ENCODE results near the gene ARHGAP26.

DNA sequence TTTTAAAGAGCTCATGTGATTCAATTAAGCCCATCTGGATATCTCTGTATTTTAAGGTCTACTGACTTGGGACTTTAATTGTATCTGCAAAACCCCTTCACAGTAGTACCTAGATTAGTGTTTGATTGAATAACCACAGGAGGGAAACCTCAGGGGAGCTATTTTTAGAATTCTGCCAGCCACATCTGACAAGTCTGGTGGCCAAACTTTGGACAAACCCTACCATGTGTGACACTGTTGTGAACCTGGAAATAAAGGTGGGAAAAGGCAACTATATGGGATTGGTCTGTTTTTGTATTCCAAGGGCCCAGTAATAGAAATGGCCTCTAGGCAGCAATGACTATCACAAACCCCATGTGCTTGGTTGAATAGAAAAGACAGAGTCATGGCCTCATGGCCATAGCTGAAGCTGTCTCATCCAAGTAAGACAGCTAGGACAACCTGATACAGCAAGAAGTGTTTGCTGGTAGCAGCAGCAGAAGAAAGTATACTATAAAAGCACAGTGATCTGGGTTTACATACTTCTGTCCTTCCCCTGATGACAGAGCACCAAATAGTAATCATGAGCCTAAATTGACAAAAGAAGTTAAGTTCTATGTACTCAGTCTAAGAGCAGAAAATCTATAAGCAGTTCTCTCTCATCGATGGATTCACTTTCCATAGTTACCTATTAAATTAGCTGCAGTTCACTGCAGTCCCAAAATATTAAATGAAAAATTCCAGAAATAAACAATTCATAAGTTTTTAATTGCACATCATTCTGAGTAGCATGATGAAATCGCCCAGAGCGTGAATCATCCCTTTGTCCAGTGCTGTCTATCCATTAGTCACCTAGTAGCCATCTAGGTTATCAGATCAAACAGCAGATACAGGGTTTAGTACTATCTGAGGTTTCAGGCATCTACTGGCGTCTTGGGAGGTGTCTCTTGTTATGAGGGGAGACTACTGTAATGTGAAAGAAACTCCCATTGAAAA, 189.8 kb downstream of the ARHGAP26 start:
- peak; percentile 93 for TF ChIP-seq JUND (IDR thresholded peaks at IDR 0.05)
- TF ChIP-seq, protein P1, sequence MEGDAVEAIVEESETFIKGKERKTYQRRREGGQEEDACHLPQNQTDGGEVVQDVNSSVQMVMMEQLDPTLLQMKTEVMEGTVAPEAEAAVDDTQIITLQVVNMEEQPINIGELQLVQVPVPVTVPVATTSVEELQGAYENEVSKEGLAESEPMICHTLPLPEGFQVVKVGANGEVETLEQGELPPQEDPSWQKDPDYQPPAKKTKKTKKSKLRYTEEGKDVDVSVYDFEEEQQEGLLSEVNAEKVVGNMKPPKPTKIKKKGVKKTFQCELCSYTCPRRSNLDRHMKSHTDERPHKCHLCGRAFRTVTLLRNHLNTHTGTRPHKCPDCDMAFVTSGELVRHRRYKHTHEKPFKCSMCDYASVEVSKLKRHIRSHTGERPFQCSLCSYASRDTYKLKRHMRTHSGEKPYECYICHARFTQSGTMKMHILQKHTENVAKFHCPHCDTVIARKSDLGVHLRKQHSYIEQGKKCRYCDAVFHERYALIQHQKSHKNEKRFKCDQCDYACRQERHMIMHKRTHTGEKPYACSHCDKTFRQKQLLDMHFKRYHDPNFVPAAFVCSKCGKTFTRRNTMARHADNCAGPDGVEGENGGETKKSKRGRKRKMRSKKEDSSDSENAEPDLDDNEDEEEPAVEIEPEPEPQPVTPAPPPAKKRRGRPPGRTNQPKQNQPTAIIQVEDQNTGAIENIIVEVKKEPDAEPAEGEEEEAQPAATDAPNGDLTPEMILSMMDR (IDR thresholded peaks at IDR 0.05 in 2 of 3, conservative IDR thresholded peaks at IDR 0.05 in 1 of 3; ENCODE audit: borderline replicate concordance in 1 of 3, insufficient read depth in 1 of 3, low read depth in 2 of 3, low read length in 2 of 3): no peak
- peak; percentile 93 for TF ChIP-seq FOSL1 (IDR thresholded peaks at IDR 0.05; ENCODE audit: low read depth)
- no peak for TF ChIP-seq POLR2A (IDR thresholded peaks at IDR 0.05; ENCODE audit: borderline replicate concordance, extremely low read depth, insufficient read depth, insufficient read length)
- TF ChIP-seq, protein P2, sequence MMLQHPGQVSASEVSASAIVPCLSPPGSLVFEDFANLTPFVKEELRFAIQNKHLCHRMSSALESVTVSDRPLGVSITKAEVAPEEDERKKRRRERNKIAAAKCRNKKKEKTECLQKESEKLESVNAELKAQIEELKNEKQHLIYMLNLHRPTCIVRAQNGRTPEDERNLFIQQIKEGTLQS (IDR thresholded peaks at IDR 0.05): peak; percentile 92
- TF ChIP-seq, protein P3, sequence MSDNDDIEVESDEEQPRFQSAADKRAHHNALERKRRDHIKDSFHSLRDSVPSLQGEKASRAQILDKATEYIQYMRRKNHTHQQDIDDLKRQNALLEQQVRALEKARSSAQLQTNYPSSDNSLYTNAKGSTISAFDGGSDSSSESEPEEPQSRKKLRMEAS (IDR thresholded peaks at IDR 0.05): peak; percentile 67
- TF ChIP-seq CEBPB (IDR thresholded peaks at IDR 0.05; ENCODE audit: low read depth): peak; percentile 97
- peak; percentile 80 for TF ChIP-seq SP1 (IDR thresholded peaks at IDR 0.05; ENCODE audit: low read depth)
- no peak; the same call in none of the 2 replicates for TF ChIP-seq SIN3A (IDR thresholded peaks at IDR 0.05; ENCODE audit: low read depth)
- TF ChIP-seq EZH2 (IDR thresholded peaks at IDR 0.05): no peak
- TF ChIP-seq, protein P4, sequence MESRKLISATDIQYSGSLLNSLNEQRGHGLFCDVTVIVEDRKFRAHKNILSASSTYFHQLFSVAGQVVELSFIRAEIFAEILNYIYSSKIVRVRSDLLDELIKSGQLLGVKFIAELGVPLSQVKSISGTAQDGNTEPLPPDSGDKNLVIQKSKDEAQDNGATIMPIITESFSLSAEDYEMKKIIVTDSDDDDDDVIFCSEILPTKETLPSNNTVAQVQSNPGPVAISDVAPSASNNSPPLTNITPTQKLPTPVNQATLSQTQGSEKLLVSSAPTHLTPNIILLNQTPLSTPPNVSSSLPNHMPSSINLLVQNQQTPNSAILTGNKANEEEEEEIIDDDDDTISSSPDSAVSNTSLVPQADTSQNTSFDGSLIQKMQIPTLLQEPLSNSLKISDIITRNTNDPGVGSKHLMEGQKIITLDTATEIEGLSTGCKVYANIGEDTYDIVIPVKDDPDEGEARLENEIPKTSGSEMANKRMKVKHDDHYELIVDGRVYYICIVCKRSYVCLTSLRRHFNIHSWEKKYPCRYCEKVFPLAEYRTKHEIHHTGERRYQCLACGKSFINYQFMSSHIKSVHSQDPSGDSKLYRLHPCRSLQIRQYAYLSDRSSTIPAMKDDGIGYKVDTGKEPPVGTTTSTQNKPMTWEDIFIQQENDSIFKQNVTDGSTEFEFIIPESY (IDR thresholded peaks at IDR 0.05; ENCODE audit: extremely low read depth, insufficient replicate concordance, low read length): no peak
- TF ChIP-seq RAD21 (IDR thresholded peaks at IDR 0.05; ENCODE audit: low read depth): no peak
- peak; percentile 55 for TF ChIP-seq POLR2AphosphoS5 (IDR thresholded peaks at IDR 0.05; ENCODE audit: low read depth, low read length)
- no peak for TF ChIP-seq YY1 (IDR thresholded peaks at IDR 0.05; ENCODE audit: extremely low read depth, insufficient replicate concordance, low read depth, low read length)
